IMR-90 (cell line): ENCODE measurements around the gene FAAP20. TPM values are rescaled to one million over a fixed set of nuclear protein-coding genes. Genes with fewer than 3 reads are reported as not detected.

Source experiments
- ATAC-seq: fragments of 200-7000 bp; cut with Tn5 transposase; 2 replicates; pipeline ENCODE4 v1.9.1; 2020; ENCODE audit warnings: low read depth, mild to moderate bottlenecking, moderate library complexity
- BruUV-seq: library from RNA; stranded (reverse); fragments of 400-500 nt; replicated peaks from 2 replicates; lab custom pipeline; 2021; lab: Mats Ljungman, UMichigan
- CTCF ChIA-PET: fragments of 300-600 bp; formaldehyde crosslinking; extraction: SDS; loops from one replicate; lab custom pipeline; 2021; ENCODE audit warnings: antibody characterized with exemption; lab: Yijun Ruan, JAX
- POLR2A ChIA-PET: fragments of 300-600 bp; sonication (Branson Sonifier 250); formaldehyde crosslinking; loops from one replicate; lab custom pipeline; 2022; ENCODE audit warnings: antibody characterized with exemption; ENCODE audit not compliant: unreplicated experiment; lab: Charles Lee
- DNase-seq: peaks from one replicate; pipeline ENCODE4 v3.0.0; 2013
- H2AFZ ChIP-seq: replicated peaks from 2 replicates; pipeline ENCODE3; 2013; ENCODE audit warnings: low read length, mild to moderate bottlenecking; ENCODE audit not compliant: poor library complexity
- H2AK5ac ChIP-seq: 2 replicates; pipeline ENCODE4 v1.6.1; 2013; ENCODE audit warnings: low read depth, low read length, inconsistent platforms
- H2AK9ac ChIP-seq: replicated peaks from 2 replicates; pipeline ENCODE3; 2013; ENCODE audit warnings: mild to moderate bottlenecking, low read depth, low read length, moderate library complexity; ENCODE audit not compliant: poor library complexity
- H2BK120ac ChIP-seq: 2 replicates; pipeline ENCODE4 v1.6.1; 2013; ENCODE audit warnings: low read depth, low read length, inconsistent platforms
- H2BK15ac ChIP-seq: 3 replicates; pipeline ENCODE4 v1.6.1; 2013; ENCODE audit warnings: low read depth, low read length, inconsistent platforms
- H2BK20ac ChIP-seq: 2 replicates; pipeline ENCODE4 v1.6.1; 2013; ENCODE audit warnings: low read depth, mild to moderate bottlenecking, inconsistent platforms, low read length, moderate library complexity
- H2BK5ac ChIP-seq: 2 replicates; pipeline ENCODE4 v1.6.1; 2013; ENCODE audit warnings: mild to moderate bottlenecking, low read depth, low read length, inconsistent platforms; ENCODE audit not compliant: poor library complexity, severe bottlenecking
- H3K14ac ChIP-seq: replicated peaks from 2 replicates; pipeline ENCODE4 v1.6.1; 2013; ENCODE audit warnings: low read depth, low read length, inconsistent platforms
- H3K18ac ChIP-seq: 2 replicates; pipeline ENCODE4 v1.6.1; 2013; ENCODE audit warnings: low read depth, low read length, control low read depth
- H3K23ac ChIP-seq: 2 replicates; pipeline ENCODE4 v1.6.1; 2013; ENCODE audit warnings: low read depth, low read length, inconsistent platforms
- H3K27ac ChIP-seq: 2 replicates; pipeline ENCODE4 v1.5.1; 2013; ENCODE audit warnings: mild to moderate bottlenecking, control low read depth, low read length; ENCODE audit not compliant: insufficient read depth
- H3K27me3 ChIP-seq: 2 replicates; pipeline ENCODE4 v1.6.1; 2013; ENCODE audit warnings: low read length; ENCODE audit not compliant: control insufficient read depth, insufficient read depth
- H3K36me3 ChIP-seq: 2 replicates; pipeline ENCODE4 v1.6.1; 2013; ENCODE audit warnings: low read length, mixed read lengths; ENCODE audit not compliant: control insufficient read depth, insufficient read depth
- H3K4ac ChIP-seq: 2 replicates; pipeline ENCODE4 v1.6.1; 2013; ENCODE audit warnings: low read depth, low read length, inconsistent platforms
- H3K4me1 ChIP-seq: 2 replicates; pipeline ENCODE4 v1.6.1; 2013; ENCODE audit warnings: low read length, mixed read lengths; ENCODE audit not compliant: control insufficient read depth, insufficient read depth
- H3K4me2 ChIP-seq: 2 replicates; pipeline ENCODE4 v1.6.1; 2013; ENCODE audit warnings: low read depth, mild to moderate bottlenecking, control low read depth, low read length, moderate library complexity
- H3K4me3 ChIP-seq: 2 replicates; pipeline ENCODE4 v1.5.1; 2013; ENCODE audit warnings: low read depth, mild to moderate bottlenecking, control low read depth, low read length, moderate library complexity; ENCODE audit not compliant: insufficient read depth
- H3K56ac ChIP-seq: 2 replicates; pipeline ENCODE4 v1.6.1; 2013; ENCODE audit warnings: low read length, inconsistent platforms; ENCODE audit not compliant: insufficient read depth; ENCODE audit errors: extremely low read depth
- H3K79me1 ChIP-seq, 2 experiments: 2 replicates each; pipeline ENCODE4 v1.6.1; 2013; ENCODE audit warnings: low read length in 2 of 2, inconsistent platforms in 1 of 2, low read depth in 1 of 2
- H3K9ac ChIP-seq: 2 replicates; pipeline ENCODE4 v1.6.1; 2013; ENCODE audit warnings: low read depth, low read length, control low read depth
- H3K9me1 ChIP-seq: 2 replicates; pipeline ENCODE4 v1.6.1; 2013; ENCODE audit warnings: low read length, inconsistent platforms; ENCODE audit not compliant: insufficient read depth
- H3K9me3 ChIP-seq: 2 replicates; pipeline ENCODE4 v1.6.1; 2013; ENCODE audit warnings: low read length; ENCODE audit not compliant: control insufficient read depth, insufficient read depth
- H4K20me1 ChIP-seq: 2 replicates; pipeline ENCODE4 v1.6.1; 2013; ENCODE audit warnings: low read length, inconsistent platforms; ENCODE audit not compliant: insufficient read depth
- H4K5ac ChIP-seq: 2 replicates; pipeline ENCODE4 v1.6.1; 2013; ENCODE audit warnings: mild to moderate bottlenecking, low read depth, low read length, control low read depth
- H4K8ac ChIP-seq, 2 experiments: 2 replicates each; pipeline ENCODE4 v1.6.1; 2013; ENCODE audit warnings: low read depth in 2 of 2, low read length in 2 of 2, control low read depth in 1 of 2, inconsistent platforms in 1 of 2
- H4K91ac ChIP-seq: 2 replicates; pipeline ENCODE4 v1.6.1; 2013; ENCODE audit warnings: low read depth, low read length, inconsistent platforms; ENCODE audit not compliant: insufficient read depth
- CHD1 ChIP-seq: IDR thresholded peaks from 2 replicates; pipeline ENCODE4 v1.6.1; 2012; ENCODE audit warnings: low read depth, low read length, improper control_type of control experiment
- ELK1 ChIP-seq: fragments of 150-350 bp; IDR thresholded peaks from 2 replicates; pipeline ENCODE4 v1.6.1; 2016; ENCODE audit warnings: low read depth, mild to moderate bottlenecking, low read length, moderate library complexity, borderline replicate concordance
- FOS ChIP-seq: fragments of 150-350 bp; IDR thresholded peaks from 2 replicates; pipeline ENCODE4 v1.6.1; 2016; ENCODE audit warnings: low read depth, low read length
- MAFK ChIP-seq: IDR thresholded peaks from 2 replicates; pipeline ENCODE4 v1.6.1; 2012; ENCODE audit warnings: low read depth, low read length, improper control_type of control experiment
- NFE2L2 ChIP-seq: fragments of 150-350 bp; IDR thresholded peaks from 2 replicates; pipeline ENCODE4 v1.6.1; 2016; ENCODE audit warnings: low read depth, mild to moderate bottlenecking, low read length
- RAD21 ChIP-seq: IDR thresholded peaks from 2 replicates; pipeline ENCODE4 v1.6.1; 2012; ENCODE audit warnings: low read length, improper control_type of control experiment
- RCOR1 ChIP-seq: IDR thresholded peaks from 2 replicates; pipeline ENCODE4 v1.6.1; 2012; ENCODE audit warnings: mild to moderate bottlenecking, low read length, improper control_type of control experiment; ENCODE audit not compliant: insufficient replicate concordance
- RFX5 ChIP-seq: IDR thresholded peaks from 2 replicates; pipeline ENCODE4 v1.8.0; 2012; ENCODE audit warnings: low read depth, mild to moderate bottlenecking, low read length, moderate library complexity
- SMC3 ChIP-seq: fragments of 150-350 bp; IDR thresholded peaks from 2 replicates; pipeline ENCODE4 v1.6.1; 2016; ENCODE audit warnings: low read depth, mild to moderate bottlenecking, antibody characterized with exemption, low read length, moderate library complexity
- USF2 ChIP-seq: fragments of 150-350 bp; IDR thresholded peaks from 2 replicates; pipeline ENCODE4 v1.6.1; 2017; ENCODE audit warnings: mild to moderate bottlenecking, antibody characterized with exemption, low read length, low read depth
- WGBS, 2 experiments: methylation state at CpG; one replicate each; pipeline versions ENCODE4 v1.1.5 to v1.1.7; 2013; ENCODE audit warnings: missing lambda C conversion rate in 2 of 2; ENCODE audit not compliant: insufficient read length in 1 of 2; ENCODE audit errors: extremely low coverage in 2 of 2; 5-methylcytosine and 5-hydroxymethylcytosine counted together
- dilution Hi-C: fragments of 300-500 bp; cut with HindIII; formaldehyde crosslinking; loops from one replicate; pipeline ENCODE4 v1.14.3; 2018; ENCODE audit warnings: low sequenced_read_pairs; ENCODE audit not compliant: unreplicated experiment
- in situ Hi-C: fragments of 300-500 bp; cut with MboI; formaldehyde crosslinking; loops from 3 replicates; pipeline ENCODE4 v1.14.3; 2019; ENCODE audit warnings: low sequenced_read_pairs, inconsistent platforms, mixed read lengths
- intact Hi-C: fragments of 100-400 bp; cut with micrococcal nuclease; formaldehyde crosslinking; loops from 2 replicates; pipeline ENCODE4 v1.10.0; 2022
- polyA plus RNA-seq, 3 experiments: library from polyadenylated mRNA; depleted of rRNA; stranded (reverse); fragments of >200 nt; gene quantifications; 2 replicates each; pipeline ENCODE4 v1.2.3, GENCODE V29; 2012; ENCODE audit warnings: low replicate concordance in 1 of 3
- total RNA-seq: library from RNA; depleted of rRNA; stranded (reverse); fragments of >200 nt; gene quantifications from 2 replicates; pipeline ENCODE4 v1.2.3, GENCODE V29; 2012

FAAP20 gene
- total and polyA plus RNA-seq, 2 of the 4 experiments (the other 2 are of a cell fraction), result 6.5 to 31.5 TPM

GRCh38 chr1:2221271-2221670, 26.7 kb upstream of the FAAP20 start:
- no peak overlapping the region for H3K23ac ChIP-seq
- no peaks in the 10 kb centered on the region for H3K36me3 ChIP-seq
- no peaks in the 10 kb centered on the region for H3K9me1 ChIP-seq
- no peak overlapping the region for H2BK15ac ChIP-seq
- intact Hi-C loops (no loop called here), dilution Hi-C loops (no loop called here), in situ Hi-C loops (no loop called here)
- BruUV-seq, result no TSS peak
- H4K8ac ChIP-seq, result no peak overlapping the region
- no peak overlapping the region for H3K14ac ChIP-seq
- H4K20me1 ChIP-seq, result no peaks in the 10 kb centered on the region
- H3K4me3 ChIP-seq, result no peak overlapping the region
- H3K4me2 ChIP-seq, result no peak overlapping the region
- no peak overlapping the region for H2AFZ ChIP-seq
- no peak for DNase-seq
- no peak overlapping the region for H3K18ac ChIP-seq
- H2AK5ac ChIP-seq, result no peak overlapping the region
- H3K79me1 ChIP-seq, result peaks cover under 1 to 3% of the 10 kb centered on the region in 2 experiments; a peak in 3 of 4 replicates
- H3K9ac ChIP-seq, result no peak overlapping the region
- no peak for ATAC-seq
- ChIA-PET CTCF (no interaction called here), POLR2A (no interaction called here)
- no CpG with 5 or more reads among the region's 3 CpGs for WGBS, 2 experiments
- H3K9me3 ChIP-seq, result no peaks in the 10 kb centered on the region
- TF ChIP-seq CHD1, result no peak
- no peak for TF ChIP-seq RCOR1
- TF ChIP-seq ELK1, result no peak
- TF ChIP-seq FOS, result no peak
- no peak for TF ChIP-seq MAFK
- TF ChIP-seq SMC3, result no peak
- no peak for TF ChIP-seq USF2
- TF ChIP-seq RAD21, result no peak
- TF ChIP-seq RFX5, result no peak
- no peak for TF ChIP-seq NFE2L2
- H3K27ac ChIP-seq, result no peak overlapping the region
- H3K4me1 ChIP-seq, result no peaks in the 10 kb centered on the region
- no peak overlapping the region for H2BK5ac ChIP-seq
- no peak overlapping the region for H3K4ac ChIP-seq
- no peak overlapping the region for H2BK20ac ChIP-seq
- no peak overlapping the region for H3K56ac ChIP-seq
- no peak overlapping the region for H4K91ac ChIP-seq
- H4K5ac ChIP-seq, result no peak overlapping the region
- no peaks in the 10 kb centered on the region for H3K27me3 ChIP-seq
- H2BK120ac ChIP-seq, result no peak overlapping the region
- no peak overlapping the region for H2AK9ac ChIP-seq
